Mesendoderm (in vitro differentiated cells): ENCODE results near the gene PTPRD.

Experiments
- DNase-seq: peaks from one replicate; pipeline ENCODE4 v3.0.0; 2013
- H2AK5ac ChIP-seq: 2 replicates; pipeline ENCODE4 v1.6.1; 2013; ENCODE audit warnings: low read length, inconsistent platforms
- H2BK120ac ChIP-seq: 2 replicates; pipeline ENCODE4 v1.6.1; 2013; ENCODE audit warnings: low read depth, mild to moderate bottlenecking, low read length, moderate library complexity, mixed read lengths
- H2BK15ac ChIP-seq: replicated peaks from 2 replicates; pipeline ENCODE4 v1.6.1; 2013; ENCODE audit warnings: low read depth, mild to moderate bottlenecking, moderate library complexity
- H2BK5ac ChIP-seq: 2 replicates; pipeline ENCODE4 v1.6.1; 2013; ENCODE audit warnings: low read length, inconsistent platforms
- H3K18ac ChIP-seq: 2 replicates; pipeline ENCODE4 v1.6.1; 2013; ENCODE audit warnings: mild to moderate bottlenecking, low read length, mixed read lengths
- H3K23ac ChIP-seq: one replicate; pipeline ENCODE4 v1.6.1; 2013; ENCODE audit warnings: low read length
- H3K27ac ChIP-seq: 2 replicates; pipeline ENCODE4 v1.5.1; 2013; ENCODE audit warnings: low read depth, mild to moderate bottlenecking, inconsistent platforms, low read length, moderate library complexity
- H3K27me3 ChIP-seq: 2 replicates; pipeline ENCODE4 v1.6.1; 2013; ENCODE audit warnings: low read length, control low read depth, mild to moderate bottlenecking, inconsistent platforms; ENCODE audit not compliant: insufficient read depth, poor library complexity
- H3K36me3 ChIP-seq: 2 replicates; pipeline ENCODE4 v1.6.1; 2013; ENCODE audit warnings: low read length, inconsistent platforms; ENCODE audit not compliant: control insufficient read depth, insufficient read depth
- H3K4ac ChIP-seq: one replicate; pipeline ENCODE4 v1.6.1; 2013; ENCODE audit warnings: low read depth, mild to moderate bottlenecking, low read length, moderate library complexity
- H3K4me1 ChIP-seq: 2 replicates; pipeline ENCODE4 v1.6.1; 2013; ENCODE audit warnings: low read depth, low read length, inconsistent platforms; ENCODE audit not compliant: control insufficient read depth
- H3K4me2 ChIP-seq: 2 replicates; pipeline ENCODE4 v1.6.1; 2013; ENCODE audit warnings: low read length
- H3K4me3 ChIP-seq: 2 replicates; pipeline ENCODE4 v1.5.1; 2013; ENCODE audit warnings: mild to moderate bottlenecking, low read length
- H3K56ac ChIP-seq: one replicate; pipeline ENCODE4 v1.6.1; 2013; ENCODE audit warnings: low read length
- H3K79me1 ChIP-seq: 2 replicates; pipeline ENCODE4 v1.6.1; 2013; ENCODE audit warnings: low read length, inconsistent platforms
- H3K79me2 ChIP-seq: 2 replicates; pipeline ENCODE4 v1.6.1; 2013; ENCODE audit warnings: mild to moderate bottlenecking, low read length; ENCODE audit not compliant: control insufficient read depth, insufficient read depth
- H3K9ac ChIP-seq: 2 replicates; pipeline ENCODE4 v1.6.1; 2013; ENCODE audit warnings: low read length, inconsistent platforms
- H4K5ac ChIP-seq: one replicate; pipeline ENCODE4 v1.6.1; 2013; ENCODE audit warnings: low read length
- H4K8ac ChIP-seq: one replicate; pipeline ENCODE4 v1.6.1; 2013; ENCODE audit warnings: low read depth, mild to moderate bottlenecking, control low read depth, low read length, moderate library complexity
- WGBS: extraction: QIAGEN DNeasy Blood & Tissue Kit; methylation state at CpG from one replicate; pipeline ENCODE4 v1.1.7; 2013; ENCODE audit warnings: low lambda C conversion rate, missing lambda C conversion rate; ENCODE audit not compliant: insufficient coverage; ENCODE audit errors: extremely low coverage; 5-methylcytosine and 5-hydroxymethylcytosine counted together

PTPRD gene

DNA sequence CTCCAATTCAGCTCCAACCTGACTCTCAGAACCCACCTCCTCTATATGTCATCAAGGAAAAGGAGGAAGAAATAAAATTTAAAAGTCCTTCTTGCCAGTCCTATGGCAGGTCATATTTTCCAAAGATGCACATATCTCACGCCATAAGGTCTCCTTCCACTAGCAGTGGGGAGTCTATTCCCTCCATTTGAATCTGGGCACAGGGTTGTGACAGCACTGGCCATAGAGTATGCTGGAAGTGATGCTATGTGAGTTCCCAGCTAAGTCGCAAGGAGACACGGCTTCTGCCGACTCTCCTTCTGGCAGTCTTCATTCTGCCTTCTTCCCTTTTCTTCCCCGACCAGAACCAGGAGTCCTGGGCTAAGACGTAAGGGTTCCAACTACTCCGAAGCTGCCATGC is 1929.3 kb downstream of the PTPRD start:
- Histone ChIP-seq H3K23ac (no peak overlapping the region), H3K4me1 (no peaks in the 10 kb centered on the region), H3K9ac (no peak overlapping the region), H3K56ac (no peak overlapping the region), H3K27ac (no peak overlapping the region), H3K79me2 (peaks cover 2% of the 10 kb centered on the region), H2BK5ac (no peak overlapping the region), H4K5ac (no peak overlapping the region), H3K4me3 (no peak overlapping the region), H3K27me3 (no peaks in the 10 kb centered on the region), H3K79me1 (no peaks in the 10 kb centered on the region), H2AK5ac (no peak overlapping the region), H3K36me3 (no peaks in the 10 kb centered on the region), H3K18ac (no peak overlapping the region), H3K4me2 (no peak overlapping the region), H3K4ac (no peak overlapping the region), H2BK15ac (no peak overlapping the region), H2BK120ac (no peak overlapping the region), H4K8ac (no peak overlapping the region)
- no peak for DNase-seq
- whole genome bisulfite sequencing, result no CpG with 5 or more reads among the region's 7 CpGs

- H4K8ac ChIP-seq, result no peak overlapping the region
- H3K4me1 ChIP-seq, result peaks cover 1% of the 10 kb centered on the region
- H2AK5ac ChIP-seq, result no peak overlapping the region
- H3K79me1 ChIP-seq, result no peaks in the 10 kb centered on the region
- no peak for DNase-seq
- no peak overlapping the region for H2BK120ac ChIP-seq
- H3K4me3 ChIP-seq, result no peak overlapping the region
- H3K27ac ChIP-seq, result no peak overlapping the region
- no peaks in the 10 kb centered on the region for H3K36me3 ChIP-seq
- H2BK15ac ChIP-seq, result no peak overlapping the region
- H3K56ac ChIP-seq, result no peak overlapping the region
- H2BK5ac ChIP-seq, result no peak overlapping the region
- no peak overlapping the region for H3K23ac ChIP-seq
- peaks cover 2% of the 10 kb centered on the region for H3K79me2 ChIP-seq
- H3K4me2 ChIP-seq, result no peak overlapping the region
- no peak overlapping the region for H3K18ac ChIP-seq
- no CpG with 5 or more reads among the region's 2 CpGs for WGBS
- H3K4ac ChIP-seq, result no peak overlapping the region
- no peak overlapping the region for H4K5ac ChIP-seq
- no peak overlapping the region for H3K9ac ChIP-seq
- no peaks in the 10 kb centered on the region for H3K27me3 ChIP-seq
These were observed 1932.1 kb downstream of the PTPRD start for GRCh38 chr9:8680658-8681057.

GRCh38 chr9:8680157-8680556 is 1932.6 kb downstream of the PTPRD start:
- DNase-seq, result no peak
- Histone ChIP-seq H4K5ac (no peak overlapping the region), H3K23ac (no peak overlapping the region), H3K27me3 (no peaks in the 10 kb centered on the region), H3K18ac (no peak overlapping the region), H2BK5ac (no peak overlapping the region), H3K79me2 (peaks cover 2% of the 10 kb centered on the region), H3K4ac (no peak overlapping the region), H4K8ac (no peak overlapping the region), H2AK5ac (no peak overlapping the region), H3K36me3 (no peaks in the 10 kb centered on the region), H2BK15ac (no peak overlapping the region), H2BK120ac (no peak overlapping the region), H3K4me3 (no peak overlapping the region), H3K4me2 (no peak overlapping the region), H3K56ac (no peak overlapping the region), H3K9ac (no peak overlapping the region), H3K27ac (no peak overlapping the region), H3K4me1 (peaks cover 1% of the 10 kb centered on the region), H3K79me1 (no peaks in the 10 kb centered on the region)
- no CpG with 5 or more reads among the region's 3 CpGs for WGBS

DNA sequence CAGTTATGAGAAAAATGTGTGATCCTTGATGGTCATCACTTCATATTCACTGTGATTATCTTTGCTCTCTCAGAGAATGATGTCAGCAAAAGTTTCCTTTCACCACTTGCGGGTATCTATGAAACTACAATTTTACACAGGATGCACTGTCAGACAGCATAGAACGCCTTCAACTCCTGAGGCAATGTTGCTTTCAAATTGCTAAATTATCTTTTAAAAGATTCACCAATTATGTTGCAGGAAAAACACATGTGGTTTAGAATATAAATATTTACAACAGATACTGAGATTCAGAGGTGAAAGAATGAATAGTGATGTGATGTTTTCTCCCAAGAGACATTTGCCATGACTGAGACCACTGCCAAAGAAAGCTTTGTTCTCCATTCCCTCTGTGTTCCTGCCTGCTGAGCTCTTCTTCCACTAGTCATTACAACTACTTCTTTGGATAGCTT is 1933.4 kb downstream of the PTPRD start:
- Histone ChIP-seq H2BK120ac (no peak overlapping the region), H3K27me3 (no peaks in the 10 kb centered on the region), H3K4ac (no peak overlapping the region), H2BK15ac (no peak overlapping the region), H3K23ac (no peak overlapping the region), H3K27ac (no peak overlapping the region), H3K9ac (no peak overlapping the region), H3K56ac (no peak overlapping the region), H2BK5ac (no peak overlapping the region), H3K18ac (no peak overlapping the region), H4K8ac (no peak overlapping the region), H3K79me1 (no peaks in the 10 kb centered on the region), H3K4me2 (no peak overlapping the region), H2AK5ac (no peak overlapping the region), H4K5ac (no peak overlapping the region), H3K79me2 (peaks cover 2% of the 10 kb centered on the region), H3K4me3 (no peak overlapping the region), H3K4me1 (peaks cover 1% of the 10 kb centered on the region), H3K36me3 (no peaks in the 10 kb centered on the region)
- no peak for DNase-seq
- no CpG with 5 or more reads among the region's 2 CpGs for WGBS

DNA sequence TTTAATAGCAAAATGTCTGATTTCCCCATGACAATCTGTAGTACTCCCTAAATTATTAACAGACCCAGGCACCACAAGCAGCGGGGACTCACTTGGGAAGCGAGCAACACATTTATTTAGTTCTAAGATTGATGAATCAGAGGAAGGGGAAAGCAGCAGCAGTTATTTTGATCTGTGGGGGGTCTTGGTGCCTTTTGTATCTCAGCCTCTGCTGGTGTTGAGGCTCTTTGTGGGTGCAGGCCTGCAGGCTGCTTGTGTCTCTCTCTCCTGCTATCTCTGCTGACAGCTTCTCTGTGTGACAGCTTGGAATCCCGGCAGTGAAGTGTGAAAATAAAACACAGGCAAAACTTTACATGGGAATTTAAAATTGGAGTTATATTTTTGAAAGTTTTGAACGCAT is 1935.1 kb downstream of the PTPRD start:
- no peaks in the 10 kb centered on the region for H3K27me3 ChIP-seq
- WGBS, result no CpG with 5 or more reads among the region's 4 CpGs
- no peak overlapping the region for H2BK15ac ChIP-seq
- H3K18ac ChIP-seq, result no peak overlapping the region
- DNase-seq, result peak; percentile 53
- no peaks in the 10 kb centered on the region for H3K36me3 ChIP-seq
- H3K4ac ChIP-seq, result no peak overlapping the region
- no peak overlapping the region for H2BK5ac ChIP-seq
- no peak overlapping the region for H4K5ac ChIP-seq
- H3K4me2 ChIP-seq, result no peak overlapping the region
- peak overlapping the region; percentile 12 for H2BK120ac ChIP-seq
- peaks cover 2% of the 10 kb centered on the region for H3K79me2 ChIP-seq
- no peak overlapping the region for H3K56ac ChIP-seq
- no peak overlapping the region for H3K9ac ChIP-seq
- no peaks in the 10 kb centered on the region for H3K79me1 ChIP-seq
- H3K23ac ChIP-seq, result no peak overlapping the region
- H3K4me3 ChIP-seq, result no peak overlapping the region
- no peak overlapping the region for H4K8ac ChIP-seq
- no peak overlapping the region for H2AK5ac ChIP-seq
- no peak overlapping the region for H3K27ac ChIP-seq
- peaks cover 1% of the 10 kb centered on the region for H3K4me1 ChIP-seq

DNA sequence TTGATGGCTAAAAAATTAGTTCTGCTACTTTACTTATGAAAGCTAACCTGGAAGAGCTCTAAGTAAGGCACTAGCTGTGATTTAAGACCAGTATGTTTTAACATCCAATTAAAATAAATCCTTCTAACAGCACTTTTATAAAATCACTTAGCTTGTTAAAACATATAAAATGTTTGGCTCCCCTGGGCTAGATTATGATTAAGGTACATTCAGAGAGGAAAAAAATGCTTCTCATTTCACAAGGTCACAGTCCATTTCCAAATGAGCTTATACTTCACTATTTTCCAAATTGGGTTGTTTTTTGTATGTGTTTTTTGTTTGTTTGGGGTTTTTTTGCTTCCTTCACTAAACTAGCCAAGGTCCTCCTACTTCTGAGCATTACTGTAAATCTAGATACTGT is 1938.3 kb downstream of the PTPRD start:
- H3K18ac ChIP-seq, result no peak overlapping the region
- H2AK5ac ChIP-seq, result no peak overlapping the region
- no peak overlapping the region for H3K4me3 ChIP-seq
- H3K23ac ChIP-seq, result no peak overlapping the region
- no peaks in the 10 kb centered on the region for H3K27me3 ChIP-seq
- H3K9ac ChIP-seq, result no peak overlapping the region
- H3K36me3 ChIP-seq, result no peaks in the 10 kb centered on the region
- no peak overlapping the region for H4K8ac ChIP-seq
- no peaks in the 10 kb centered on the region for H3K79me2 ChIP-seq
- H3K4ac ChIP-seq, result no peak overlapping the region
- H2BK15ac ChIP-seq, result no peak overlapping the region
- no peaks in the 10 kb centered on the region for H3K79me1 ChIP-seq
- H3K4me1 ChIP-seq, result peaks cover 1% of the 10 kb centered on the region
- no peak overlapping the region for H3K56ac ChIP-seq
- no peak overlapping the region for H3K27ac ChIP-seq
- H2BK5ac ChIP-seq, result no peak overlapping the region
- H2BK120ac ChIP-seq, result no peak overlapping the region
- no peak overlapping the region for H3K4me2 ChIP-seq
- DNase-seq, result no peak
- H4K5ac ChIP-seq, result no peak overlapping the region
